ENCODE measurements around the gene LYSMD2. TPM values are rescaled to one million over a fixed set of nuclear protein-coding genes. Genes with fewer than 3 reads are reported as not detected.

LYSMD2 gene
- total and polyA plus RNA-seq, 9 of the 15 experiments (the other 6 are each of a cell fraction or from before 2014, with no cell fraction given): 4.3 to 30.3 (median 9.8) TPM

GRCh38 chr15:51757450-51757849, 20.0 kb upstream of the LYSMD2 start (continued):
- TF ChIP-seq MCM5 (IDR thresholded peaks at IDR 0.05; ENCODE audit: low read depth) (no peak), CAMTA2 (CRISPR knock-in tag; conservative IDR thresholded peaks at IDR 0.05) (no peak), ZNF609 (CRISPR knock-in tag; IDR thresholded peaks at IDR 0.05; ENCODE audit: borderline replicate concordance) (no peak), IFI16 (CRISPR knock-in tag; IDR thresholded peaks at IDR 0.05) (no peak), ZNF212 (CRISPR knock-in tag; IDR thresholded peaks at IDR 0.05) (no peak), BRD4 (IDR thresholded peaks at IDR 0.05) (no peak), PYGO2 (tag; IDR thresholded peaks at IDR 0.05) (no peak), FOXO4 (CRISPR knock-in tag; IDR thresholded peaks at IDR 0.05) (no peak), ZNF644 (tag; IDR thresholded peaks at IDR 0.05; ENCODE audit: low read depth) (no peak), SMARCA4 (IDR thresholded peaks at IDR 0.05) (no peak)

Measured in K562 (cell line).